ENCODE data around the gene EFTUD2.

DNA sequence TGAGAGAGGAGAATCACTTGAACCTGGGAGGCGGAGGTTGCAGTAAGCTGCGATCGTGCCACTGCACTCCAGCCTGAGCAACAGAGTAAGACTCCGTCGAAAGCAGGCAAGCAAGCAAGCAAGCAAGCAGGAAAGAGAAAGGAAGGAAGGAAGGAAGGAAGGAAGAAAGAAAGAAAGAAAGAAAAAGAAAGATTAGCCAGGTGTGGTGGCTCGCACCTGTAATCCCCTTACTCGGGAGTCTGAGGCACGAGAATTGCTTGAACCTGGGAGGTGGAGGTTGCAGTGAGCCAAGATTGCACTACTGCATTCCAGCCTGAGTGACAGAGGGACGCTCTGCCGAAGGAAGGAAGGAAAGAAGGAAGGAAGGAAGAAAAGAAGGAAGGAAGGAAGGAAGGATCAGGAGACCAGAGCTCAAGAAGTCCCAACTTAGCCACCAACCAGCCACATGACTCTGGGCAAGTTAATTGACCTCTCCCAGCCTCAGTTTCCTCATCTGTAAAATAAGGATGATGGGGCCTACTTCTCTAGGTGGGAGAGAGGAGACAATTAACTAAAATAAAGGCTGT, 9.6 kb upstream of the EFTUD2 start:
- TF ChIP-seq SAFB (IDR thresholded peaks at IDR 0.05; ENCODE audit: borderline replicate concordance, low read depth, low read length), result no peak
- TF ChIP-seq ZNF239 (CRISPR knock-in tag; IDR thresholded peaks at IDR 0.05), result no peak
- TF ChIP-seq, protein P1, sequence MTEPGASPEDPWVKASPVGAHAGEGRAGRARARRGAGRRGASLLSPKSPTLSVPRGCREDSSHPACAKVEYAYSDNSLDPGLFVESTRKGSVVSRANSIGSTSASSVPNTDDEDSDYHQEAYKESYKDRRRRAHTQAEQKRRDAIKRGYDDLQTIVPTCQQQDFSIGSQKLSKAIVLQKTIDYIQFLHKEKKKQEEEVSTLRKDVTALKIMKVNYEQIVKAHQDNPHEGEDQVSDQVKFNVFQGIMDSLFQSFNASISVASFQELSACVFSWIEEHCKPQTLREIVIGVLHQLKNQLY (CRISPR knock-in tag; conservative IDR thresholded peaks at IDR 0.05), result no peak
- TF ChIP-seq, protein P2, sequence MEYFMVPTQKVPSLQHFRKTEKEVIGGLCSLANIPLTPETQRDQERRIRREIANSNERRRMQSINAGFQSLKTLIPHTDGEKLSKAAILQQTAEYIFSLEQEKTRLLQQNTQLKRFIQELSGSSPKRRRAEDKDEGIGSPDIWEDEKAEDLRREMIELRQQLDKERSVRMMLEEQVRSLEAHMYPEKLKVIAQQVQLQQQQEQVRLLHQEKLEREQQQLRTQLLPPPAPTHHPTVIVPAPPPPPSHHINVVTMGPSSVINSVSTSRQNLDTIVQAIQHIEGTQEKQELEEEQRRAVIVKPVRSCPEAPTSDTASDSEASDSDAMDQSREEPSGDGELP (CRISPR knock-in tag; IDR thresholded peaks at IDR 0.05; ENCODE audit: borderline replicate concordance), result no peak
- TF ChIP-seq TEAD4 (IDR thresholded peaks at IDR 0.05; ENCODE audit: low read length), result no peak
- no peak for TF ChIP-seq TEAD4 (CRISPR knock-in tag; IDR thresholded peaks at IDR 0.05; ENCODE audit: borderline replicate concordance)
- no peak for TF ChIP-seq ZNF584 (CRISPR knock-in tag; IDR thresholded peaks at IDR 0.05; ENCODE audit: low read depth)
- TF ChIP-seq POLR2AphosphoS2 (IDR thresholded peaks at IDR 0.05; ENCODE audit: low read length), result no peak
- TF ChIP-seq, protein P3, sequence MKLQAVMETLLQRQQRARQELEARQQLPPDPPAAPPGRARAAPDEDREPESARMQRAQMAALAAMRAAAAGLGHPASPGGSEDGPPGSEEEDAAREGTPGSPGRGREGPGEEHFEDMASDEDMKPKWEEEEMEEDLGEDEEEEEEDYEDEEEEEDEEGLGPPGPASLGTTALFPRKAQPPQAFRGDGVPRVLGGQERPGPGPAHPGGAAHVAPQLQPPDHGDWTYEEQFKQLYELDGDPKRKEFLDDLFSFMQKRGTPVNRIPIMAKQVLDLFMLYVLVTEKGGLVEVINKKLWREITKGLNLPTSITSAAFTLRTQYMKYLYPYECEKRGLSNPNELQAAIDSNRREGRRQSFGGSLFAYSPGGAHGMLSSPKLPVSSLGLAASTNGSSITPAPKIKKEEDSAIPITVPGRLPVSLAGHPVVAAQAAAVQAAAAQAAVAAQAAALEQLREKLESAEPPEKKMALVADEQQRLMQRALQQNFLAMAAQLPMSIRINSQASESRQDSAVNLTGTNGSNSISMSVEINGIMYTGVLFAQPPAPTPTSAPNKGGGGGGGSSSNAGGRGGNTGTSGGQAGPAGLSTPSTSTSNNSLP (IDR thresholded peaks at IDR 0.05; ENCODE audit: borderline replicate concordance, low read depth, low read length), result no peak
- TF ChIP-seq HDAC2 (IDR thresholded peaks at IDR 0.05), result no peak
- TF ChIP-seq RFX1 (IDR thresholded peaks at IDR 0.05), result no peak
- no peak for TF ChIP-seq POLR2A (conservative IDR thresholded peaks at IDR 0.05)
- no peak for TF ChIP-seq TARDBP (IDR thresholded peaks at IDR 0.05)
- TF ChIP-seq EZH2 (IDR thresholded peaks at IDR 0.05; ENCODE audit: borderline replicate concordance, low read depth, low read length), result no peak
- no peak for TF ChIP-seq ZBTB8A (IDR thresholded peaks at IDR 0.05; ENCODE audit: partially characterized antibody)

All from K562 (cell line).